HepG2 (cell line): ENCODE measurements around the gene NDE1. TPM values are rescaled to one million over a fixed set of nuclear protein-coding genes. Genes with fewer than 3 reads are reported as not detected.

Source experiments
- FOXJ3 ChIP-seq: sonication (generic); formaldehyde crosslinking; IDR thresholded peaks from 2 replicates; pipeline ENCODE4 v1.4.0; 2020; ENCODE audit warnings: missing genetic modification reagents, mild to moderate bottlenecking, borderline replicate concordance
- GATAD1 ChIP-seq: IDR thresholded peaks from 2 replicates; pipeline ENCODE4 v1.6.1; 2016; ENCODE audit warnings: missing genetic modification reagents, missing compliant biosample characterization
- IKZF5 ChIP-seq: IDR thresholded peaks from 2 replicates; pipeline ENCODE4 v1.6.1; 2018; ENCODE audit warnings: missing genetic modification reagents, mild to moderate bottlenecking, missing compliant biosample characterization
- KDM6A ChIP-seq: IDR thresholded peaks from 2 replicates; pipeline ENCODE4 v1.6.1; 2016; ENCODE audit warnings: low read depth
- KLF16 ChIP-seq, 2 experiments: sonication (generic) in 1 of 2; formaldehyde crosslinking in 1 of 2; IDR thresholded peaks; 2 replicates each; pipeline versions ENCODE4 v1.6.1 to v1.8.0; 2016 to 2023; ENCODE audit warnings: missing genetic modification reagents in 2 of 2, missing compliant biosample characterization in 1 of 2
- MAFG ChIP-seq: sonication (generic); formaldehyde crosslinking; IDR thresholded peaks from 2 replicates; pipeline ENCODE4 v1.5.1; 2020; ENCODE audit warnings: mild to moderate bottlenecking, missing genetic modification reagents
- MYC ChIP-seq: sonication (generic); formaldehyde crosslinking; IDR thresholded peaks from 2 replicates; pipeline ENCODE4 v1.9.0; 2021; ENCODE audit warnings: missing genetic modification reagents, borderline replicate concordance
- NCOR1 ChIP-seq: fragments of 200-600 bp; sonication (generic); IDR thresholded peaks from 2 replicates; pipeline ENCODE4 v1.7.0; 2017; ENCODE audit warnings: antibody characterized with exemption, low read length, borderline replicate concordance
- NONO ChIP-seq, 2 experiments: fragments of 450-650 bp in 1 of 2; sonication (generic) in 1 of 2; formaldehyde crosslinking in 1 of 2; IDR thresholded peaks in 1 of 2; conservative IDR thresholded peaks in 1 of 2; 2 replicates each; pipeline versions ENCODE4 v1.6.1 to v1.8.0; 2017 to 2022; ENCODE audit warnings: mild to moderate bottlenecking in 1 of 2, missing genetic modification reagents in 1 of 2, moderate library complexity in 1 of 2
- RXRB ChIP-seq: IDR thresholded peaks from 2 replicates; pipeline ENCODE4 v1.6.1; 2016; ENCODE audit warnings: borderline replicate concordance, missing genetic modification reagents, missing compliant biosample characterization
- SIX1 ChIP-seq: sonication (generic); formaldehyde crosslinking; IDR thresholded peaks from 2 replicates; pipeline ENCODE4 v1.4.0; 2020; ENCODE audit warnings: missing genetic modification reagents, borderline replicate concordance
- SMAD3 ChIP-seq: sonication (generic); formaldehyde crosslinking; IDR thresholded peaks from 2 replicates; pipeline ENCODE4 v1.4.0; 2020; ENCODE audit warnings: missing genetic modification reagents
- STAT5B ChIP-seq: sonication (generic); formaldehyde crosslinking; IDR thresholded peaks from 2 replicates; pipeline ENCODE4 v1.4.0; 2020; ENCODE audit warnings: missing genetic modification reagents
- ZBTB33 ChIP-seq: sonication (generic); formaldehyde crosslinking; IDR thresholded peaks from 2 replicates; pipeline ENCODE4 v1.4.0; 2020; ENCODE audit warnings: missing genetic modification reagents
- ZBTB39 ChIP-seq: sonication (generic); formaldehyde crosslinking; IDR thresholded peaks from 2 replicates; pipeline ENCODE4 v1.5.0; 2020; ENCODE audit warnings: missing genetic modification reagents
- ZEB1 ChIP-seq: IDR thresholded peaks from 2 replicates; pipeline ENCODE4 v1.6.1; 2012; ENCODE audit warnings: mild to moderate bottlenecking, low read depth, inconsistent platforms; ENCODE audit not compliant: insufficient replicate concordance
- ZNF136 ChIP-seq: sonication (generic); formaldehyde crosslinking; IDR thresholded peaks from 2 replicates; pipeline ENCODE4 v1.8.1; 2022; ENCODE audit warnings: low read depth, mild to moderate bottlenecking, moderate library complexity, missing genetic modification reagents
- ZNF292 ChIP-seq: sonication (generic); formaldehyde crosslinking; IDR thresholded peaks from 2 replicates; pipeline ENCODE4 v1.8.1; 2022; ENCODE audit warnings: mild to moderate bottlenecking, low read depth, missing genetic modification reagents, borderline replicate concordance
- ZNF34 ChIP-seq: sonication (generic); formaldehyde crosslinking; IDR thresholded peaks from 2 replicates; pipeline ENCODE4 v1.4.0; 2020; ENCODE audit warnings: mild to moderate bottlenecking, missing genetic modification reagents, borderline replicate concordance
- ZNF343 ChIP-seq: sonication (generic); formaldehyde crosslinking; IDR thresholded peaks from 2 replicates; pipeline ENCODE4 v1.4.0; 2020; ENCODE audit warnings: mild to moderate bottlenecking, missing genetic modification reagents
- ZNF550 ChIP-seq: sonication (generic); formaldehyde crosslinking; IDR thresholded peaks from 2 replicates; pipeline ENCODE4 v1.4.0; 2020; ENCODE audit warnings: mild to moderate bottlenecking, missing genetic modification reagents, borderline replicate concordance
- ZNF710 ChIP-seq: sonication (generic); formaldehyde crosslinking; IDR thresholded peaks from 2 replicates; pipeline ENCODE4 v1.5.0; 2020; ENCODE audit warnings: mild to moderate bottlenecking, missing genetic modification reagents, borderline replicate concordance
- polyA plus RNA-seq, 8 experiments: library from polyadenylated mRNA; depleted of rRNA in 3 of 8; stranded (reverse) in 7 of 8; unstranded in 1 of 8; fragments of >200 nt; fragmentation: Illumina TruSeq in 4 of 8; extraction: Trizol in 4 of 8; gene quantifications; 2 replicates each; pipeline versions ENCODE4 v1.2.1 to v1.2.3, GENCODE V29; 2011 to 2016; ENCODE audit warnings: low read depth in 4 of 8, missing spikeins in 1 of 8, mixed read lengths in 1 of 8; ENCODE audit not compliant: insufficient read depth in 1 of 8
- total RNA-seq, 5 experiments: library from RNA; depleted of rRNA; stranded (reverse); fragments of >200 nt; fragmentation: Illumina TruSeq; extraction: Trizol; gene quantifications; 2 replicates each; pipeline ENCODE4 v1.2.3, GENCODE V29; 2016; ENCODE audit warnings: low read depth in 1 of 5

The NDE1 gene
- total and polyA plus RNA-seq, 2 of the 13 experiments (the other 11 are each of a cell fraction or from before 2014, with no cell fraction given) = 40.9 to 72.5 TPM

- TF ChIP-seq NCOR1 = 0 out of 2 replicates have a peak, but pooled peaks have one; percentile 29
- TF ChIP-seq FOXJ3 (CRISPR knock-in tag) = 0 out of 2 replicates have a peak, but pooled peaks have one; percentile 46
- TF ChIP-seq RXRB (CRISPR knock-in tag) = peak; percentile 93
- no peak for TF ChIP-seq MYC
- peak; percentile 61; the same call in 1 of the 2 replicates for TF ChIP-seq KDM6A (CRISPR knock-in tag)
- no peak for TF ChIP-seq ZNF550 (CRISPR knock-in tag)
- TF ChIP-seq ZBTB33 (CRISPR knock-in tag) = peak; percentile 74; the same call in 1 of the 2 replicates
- TF ChIP-seq ZBTB39 = 0 out of 2 replicates have a peak, but pooled peaks have one; percentile 28
- no peak for TF ChIP-seq ZNF343 (CRISPR knock-in tag)
- no peak for TF ChIP-seq NONO (IDR thresholded peaks at IDR 0.05)
- TF ChIP-seq NONO (CRISPR knock-in tag; conservative IDR thresholded peaks at IDR 0.05) = 0 out of 2 replicates have a peak, but pooled peaks have one; percentile 27
- TF ChIP-seq GATAD1 (CRISPR knock-in tag) = peak; percentile 60; the same call in 1 of the 2 replicates
- no peak for TF ChIP-seq MAFG (CRISPR knock-in tag)
- peak; percentile 89; the same call in 1 of the 2 replicates for TF ChIP-seq IKZF5 (CRISPR knock-in tag)
- peak; percentile 16; the same call in 1 of the 2 replicates for TF ChIP-seq SMAD3 (CRISPR knock-in tag)
- peak; percentile 57; the same call in 1 of the 2 replicates for TF ChIP-seq ZNF292
- TF ChIP-seq ZEB1 = no peak
- TF ChIP-seq ZNF710 (CRISPR knock-in tag) = peak; percentile 85; the same call in 1 of the 2 replicates
- TF ChIP-seq ZNF34 (CRISPR knock-in tag) = peak; percentile 71; the same call in 1 of the 2 replicates
- peak in 1 of 2 experiments; percentile 44; a peak in 1 of 4 replicates for TF ChIP-seq KLF16 (CRISPR knock-in tag; IDR thresholded peaks at IDR 0.05)
- peak; percentile 85; the same call in 1 of the 2 replicates for TF ChIP-seq SIX1 (CRISPR knock-in tag)
- peak; percentile 83; the same call in 1 of the 2 replicates for TF ChIP-seq ZNF136
- no peak for TF ChIP-seq STAT5B (CRISPR knock-in tag)
Observed at GRCh38 chr16:15610369-15610871, 39.6 kb upstream of the NDE1 start (continued).
